ENCODE measurements around the gene NR1I3.
"Not testable (repeated sequence)": the region's sequence is repeated elsewhere in the genome, so short reads cannot be mapped to it uniquely, and the experiment has no call there.

Gene NR1I3

DNA sequence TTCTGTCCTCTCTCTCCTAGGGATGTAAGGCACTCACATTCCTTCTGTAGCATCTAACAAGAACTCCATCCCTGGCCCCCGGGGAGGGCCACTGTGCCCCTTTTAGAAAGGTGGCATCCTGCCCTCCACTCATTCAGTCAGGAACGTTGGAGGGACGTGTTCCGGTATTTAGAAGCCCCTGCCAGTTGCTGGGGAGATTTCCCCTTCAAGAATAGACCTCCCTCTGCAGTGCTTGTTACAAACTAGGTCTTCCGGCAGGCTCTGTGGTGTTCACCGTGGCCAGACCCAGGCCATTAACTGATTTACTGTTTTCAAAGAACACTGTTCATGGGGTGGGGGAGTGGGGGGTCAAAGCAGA lies 21.3 kb upstream of the NR1I3 start:
- H3K27ac ChIP-seq (ENCODE audit: low read length) = no peak overlapping the region
- H3K36me3 ChIP-seq (ENCODE audit: insufficient read depth, low read length) = no peaks in the 10 kb centered on the region
- H3K4me3 ChIP-seq (ENCODE audit: low read depth in 1 of 2, low read length in 2 of 2) = no peak overlapping the region
- H3K9me3 ChIP-seq (ENCODE audit: insufficient read depth, low read length, severe bottlenecking) = peaks cover 8% of the 10 kb centered on the region
- ATAC-seq (ENCODE audit: insufficient read depth, low read depth) = no peak
- no peaks in the 10 kb centered on the region for H3K4me1 ChIP-seq (ENCODE audit: insufficient read depth, low read length)
- H4K20me1 ChIP-seq (ENCODE audit: insufficient read depth, low read length) = no peaks in the 10 kb centered on the region
- H3K27me3 ChIP-seq (ENCODE audit: insufficient read depth, low read length, poor library complexity) = peaks cover 18% of the 10 kb centered on the region
- no peaks in the 10 kb centered on the region for H3K79me2 ChIP-seq (ENCODE audit: insufficient read depth, low read length)
- H2AFZ ChIP-seq (ENCODE audit: low read depth, low read length) = no peak overlapping the region
- DNase-seq = no peak
- no peak overlapping the region for H3K9ac ChIP-seq (ENCODE audit: low read depth, low read length)
- no peak overlapping the region for H3K4me2 ChIP-seq (ENCODE audit: insufficient read depth, low read length)
- no peak for TF ChIP-seq EZH2 (IDR thresholded peaks at IDR 0.05; ENCODE audit: borderline replicate concordance, low read depth, low read length, severe bottlenecking)

DNA sequence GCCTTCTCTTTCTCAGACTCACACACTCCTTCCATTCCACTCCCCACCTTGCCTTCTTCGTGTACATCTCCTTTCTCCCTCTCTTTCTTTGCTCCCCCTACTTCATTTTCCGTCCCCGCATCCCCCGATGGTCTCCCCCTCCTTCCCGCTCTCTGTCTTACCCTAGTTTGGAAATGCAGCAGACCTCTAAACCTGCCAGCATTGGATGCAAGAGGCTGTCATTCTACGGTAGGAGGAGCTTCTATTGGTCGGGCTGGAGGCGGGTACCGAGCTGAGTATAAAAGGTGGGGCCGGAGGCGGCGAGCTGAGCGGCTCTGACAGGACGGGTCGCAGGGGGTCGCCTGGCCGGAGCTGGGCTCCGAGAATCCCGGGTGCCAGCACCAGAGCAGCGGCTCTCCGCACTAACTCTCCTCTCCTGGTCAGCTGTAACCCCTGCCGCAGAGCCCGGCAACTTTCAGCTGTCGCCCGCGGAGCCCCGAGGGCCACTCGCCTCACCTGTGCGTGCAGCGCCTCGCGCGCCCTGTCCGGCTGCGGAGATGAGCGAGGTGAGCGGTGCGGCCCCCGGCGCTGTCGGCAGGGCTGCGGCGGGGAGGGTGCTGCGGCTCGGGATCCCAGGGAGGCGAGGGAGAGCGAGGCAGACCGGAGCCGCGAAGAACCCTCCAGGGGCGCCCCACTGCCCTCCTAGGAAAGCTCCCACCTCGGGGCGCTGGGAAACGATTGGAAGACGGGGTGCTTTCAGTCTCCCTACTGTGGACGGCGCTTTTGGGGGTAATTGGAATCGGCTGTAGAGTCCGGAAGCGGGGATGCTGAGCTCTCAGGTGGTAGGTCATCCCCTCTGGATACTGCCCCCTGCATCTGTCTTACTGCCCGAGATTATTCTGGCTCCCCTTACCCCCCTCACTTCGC lies 20.7 kb upstream of the NR1I3 start, which contains the start of gene PCP4L1:
PCP4L1 (plus strand) TSS at position 307 of the 906 bp plus-strand sequence; CDS start at position 537, 230 bp downstream.
- DNase-seq (no peak), ATAC-seq (ENCODE audit: insufficient read depth, low read depth) (no peak)
- no peaks in the 10 kb centered on the region for H3K4me1 ChIP-seq (ENCODE audit: insufficient read depth, low read length)
- H3K9ac ChIP-seq (ENCODE audit: low read depth, low read length) = no peak within 1 kb of the TSS
- no peak within 1 kb of the TSS for H3K27ac ChIP-seq (ENCODE audit: low read length)
- H3K9me3 ChIP-seq (ENCODE audit: insufficient read depth, low read length, severe bottlenecking) = peaks cover 8% of the 10 kb centered on the region
- H3K4me3 ChIP-seq (ENCODE audit: low read depth in 1 of 2, low read length in 2 of 2) = no peak within 1 kb of the TSS
- H2AFZ ChIP-seq (ENCODE audit: low read depth, low read length) = no peak within 1 kb of the TSS
- H3K27me3 ChIP-seq (ENCODE audit: insufficient read depth, low read length, poor library complexity) = peaks cover 18% of the 10 kb centered on the region
- no peaks in the 10 kb centered on the region for H3K36me3 ChIP-seq (ENCODE audit: insufficient read depth, low read length)
- no peak within 1 kb of the TSS for H3K4me2 ChIP-seq (ENCODE audit: insufficient read depth, low read length)
- H3K79me2 ChIP-seq (ENCODE audit: insufficient read depth, low read length) = no peaks in the 10 kb centered on the region
- TF ChIP-seq, protein P1, sequence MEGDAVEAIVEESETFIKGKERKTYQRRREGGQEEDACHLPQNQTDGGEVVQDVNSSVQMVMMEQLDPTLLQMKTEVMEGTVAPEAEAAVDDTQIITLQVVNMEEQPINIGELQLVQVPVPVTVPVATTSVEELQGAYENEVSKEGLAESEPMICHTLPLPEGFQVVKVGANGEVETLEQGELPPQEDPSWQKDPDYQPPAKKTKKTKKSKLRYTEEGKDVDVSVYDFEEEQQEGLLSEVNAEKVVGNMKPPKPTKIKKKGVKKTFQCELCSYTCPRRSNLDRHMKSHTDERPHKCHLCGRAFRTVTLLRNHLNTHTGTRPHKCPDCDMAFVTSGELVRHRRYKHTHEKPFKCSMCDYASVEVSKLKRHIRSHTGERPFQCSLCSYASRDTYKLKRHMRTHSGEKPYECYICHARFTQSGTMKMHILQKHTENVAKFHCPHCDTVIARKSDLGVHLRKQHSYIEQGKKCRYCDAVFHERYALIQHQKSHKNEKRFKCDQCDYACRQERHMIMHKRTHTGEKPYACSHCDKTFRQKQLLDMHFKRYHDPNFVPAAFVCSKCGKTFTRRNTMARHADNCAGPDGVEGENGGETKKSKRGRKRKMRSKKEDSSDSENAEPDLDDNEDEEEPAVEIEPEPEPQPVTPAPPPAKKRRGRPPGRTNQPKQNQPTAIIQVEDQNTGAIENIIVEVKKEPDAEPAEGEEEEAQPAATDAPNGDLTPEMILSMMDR (IDR thresholded peaks at IDR 0.05; ENCODE audit: borderline replicate concordance, extremely low read depth, low read length, poor library complexity, severe bottlenecking) = no peak
- TF ChIP-seq EZH2 (IDR thresholded peaks at IDR 0.05; ENCODE audit: borderline replicate concordance, low read depth, low read length, severe bottlenecking) = no peak
- H4K20me1 ChIP-seq (ENCODE audit: insufficient read depth, low read length) = no peaks in the 10 kb centered on the region

DNA sequence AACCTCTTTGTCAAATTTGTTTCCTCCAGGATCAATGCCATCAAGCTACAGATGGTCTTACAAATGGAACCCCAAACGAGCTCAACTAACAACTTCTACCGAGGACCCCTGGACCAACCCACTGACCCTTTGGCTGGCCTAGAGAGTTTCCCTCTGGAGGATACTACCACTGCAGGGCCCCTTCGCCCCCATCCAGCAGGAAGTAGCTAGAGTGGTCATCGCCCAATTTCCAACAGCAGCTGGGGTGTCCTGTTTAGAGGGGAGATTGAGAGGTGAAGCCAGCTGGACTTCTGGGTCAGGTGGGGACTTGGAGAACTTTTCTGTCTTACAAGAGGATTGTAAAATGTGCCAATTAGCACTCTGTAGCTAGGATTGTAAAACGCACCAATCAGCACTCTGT lies 19.1 kb upstream of the NR1I3 start:
- H3K27me3 ChIP-seq (ENCODE audit: insufficient read depth, low read length, poor library complexity) = peaks cover 15% of the 10 kb centered on the region
- not testable (repeated sequence) for DNase-seq; H3K9me3 ChIP-seq (ENCODE audit: insufficient read depth, low read length, severe bottlenecking); H3K4me1 ChIP-seq (ENCODE audit: insufficient read depth, low read length); H3K27ac ChIP-seq (ENCODE audit: low read length); ATAC-seq (ENCODE audit: insufficient read depth, low read depth); H3K79me2 ChIP-seq (ENCODE audit: insufficient read depth, low read length); H3K4me3 ChIP-seq (ENCODE audit: low read depth in 1 of 2, low read length in 2 of 2); H3K36me3 ChIP-seq (ENCODE audit: insufficient read depth, low read length); H3K9ac ChIP-seq (ENCODE audit: low read depth, low read length); H2AFZ ChIP-seq (ENCODE audit: low read depth, low read length); H4K20me1 ChIP-seq (ENCODE audit: insufficient read depth, low read length); H3K4me2 ChIP-seq (ENCODE audit: insufficient read depth, low read length)

DNA sequence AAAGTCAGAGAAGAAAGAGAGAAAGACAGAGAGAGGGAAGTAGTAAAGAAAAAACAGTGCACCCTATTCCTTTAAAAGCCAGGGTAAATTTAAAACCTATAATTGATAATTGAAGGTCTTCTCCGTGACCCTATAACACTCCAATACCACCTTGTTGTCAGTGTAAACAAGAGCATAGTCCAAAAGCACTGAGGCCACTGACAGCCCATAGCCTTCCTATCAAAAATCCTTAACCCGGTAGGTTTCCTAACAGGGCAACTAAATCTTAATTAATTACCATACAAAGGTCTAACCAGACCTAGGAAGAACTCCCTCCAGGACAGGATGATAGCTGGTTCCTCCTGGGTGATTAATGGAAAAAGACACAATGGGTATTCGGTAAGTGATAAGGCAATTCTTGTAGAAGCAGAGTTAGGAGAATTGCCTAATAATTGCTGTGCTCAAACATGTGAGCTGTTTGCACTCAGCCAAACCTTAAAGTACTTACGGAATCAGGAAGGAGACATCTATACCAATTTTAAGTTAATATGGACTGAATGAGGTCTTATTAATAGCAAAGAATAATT lies 18.0 kb upstream of the NR1I3 start:
- not testable (repeated sequence) for H3K9ac ChIP-seq (ENCODE audit: low read depth, low read length); H3K27ac ChIP-seq (ENCODE audit: low read length); H2AFZ ChIP-seq (ENCODE audit: low read depth, low read length); H3K9me3 ChIP-seq (ENCODE audit: insufficient read depth, low read length, severe bottlenecking); H4K20me1 ChIP-seq (ENCODE audit: insufficient read depth, low read length); H3K79me2 ChIP-seq (ENCODE audit: insufficient read depth, low read length); H3K4me2 ChIP-seq (ENCODE audit: insufficient read depth, low read length); H3K4me1 ChIP-seq (ENCODE audit: insufficient read depth, low read length); H3K36me3 ChIP-seq (ENCODE audit: insufficient read depth, low read length); H3K4me3 ChIP-seq (ENCODE audit: low read depth in 1 of 2, low read length in 2 of 2); ATAC-seq (ENCODE audit: insufficient read depth, low read depth); DNase-seq
- peaks cover 11% of the 10 kb centered on the region for H3K27me3 ChIP-seq (ENCODE audit: insufficient read depth, low read length, poor library complexity)

DNA sequence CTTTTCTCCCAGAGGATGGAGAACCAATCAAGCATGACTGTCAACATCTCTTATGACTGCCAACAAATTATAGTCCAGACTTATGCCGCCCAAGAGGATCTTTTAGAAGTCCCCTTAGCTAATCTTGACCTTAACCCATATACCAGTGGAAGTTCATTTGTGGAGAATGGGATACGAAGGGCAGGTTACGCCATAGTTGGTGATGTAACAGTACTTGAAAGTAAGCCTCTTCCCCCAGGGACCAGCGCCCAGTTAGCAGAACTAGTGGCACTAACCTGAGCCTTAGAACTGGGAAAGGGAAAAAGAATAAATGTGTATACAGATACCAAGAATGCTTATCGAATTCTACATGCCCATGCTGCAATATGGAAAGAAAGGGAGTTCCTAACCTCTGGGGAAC lies 17.3 kb upstream of the NR1I3 start:
- H2AFZ ChIP-seq (ENCODE audit: low read depth, low read length); H3K4me3 ChIP-seq (ENCODE audit: low read depth in 1 of 2, low read length in 2 of 2); H3K79me2 ChIP-seq (ENCODE audit: insufficient read depth, low read length); H3K27me3 ChIP-seq (ENCODE audit: insufficient read depth, low read length, poor library complexity); H3K4me1 ChIP-seq (ENCODE audit: insufficient read depth, low read length); ATAC-seq (ENCODE audit: insufficient read depth, low read depth); H3K27ac ChIP-seq (ENCODE audit: low read length); H3K36me3 ChIP-seq (ENCODE audit: insufficient read depth, low read length); H3K4me2 ChIP-seq (ENCODE audit: insufficient read depth, low read length); H3K9me3 ChIP-seq (ENCODE audit: insufficient read depth, low read length, severe bottlenecking); DNase-seq; H4K20me1 ChIP-seq (ENCODE audit: insufficient read depth, low read length); H3K9ac ChIP-seq (ENCODE audit: low read depth, low read length): not testable (repeated sequence)

All from DND-41 (cell line).